HG03354 (cell line): Measurements from ENCODE around the gene FAM20C.

Experiments used
- ATAC-seq: cut with Tn5 transposase; IDR thresholded peaks from one replicate; pipeline ENCODE4 v1.9.1; 2021; ENCODE audit warnings: mild to moderate bottlenecking; ENCODE audit not compliant: unreplicated experiment, poor library complexity, severe bottlenecking

Gene FAM20C

GRCh38 chr7:191981-192649, at the start of gene FAM20C:
TSS of gene FAM20C (plus strand) at chr7:192571. CDS start at chr7:193200, 629 bp downstream.
- ATAC-seq, result no peak

GRCh38 chr7:143145-143751, 49.1 kb upstream of the FAM20C start:
- no peak for ATAC-seq

- peak; percentile 41 for ATAC-seq
Measured at GRCh38 chr7:143811-144453, 48.4 kb upstream of the FAM20C start.

GRCh38 chr7:144454-144826, 47.9 kb upstream of the FAM20C start:
- ATAC-seq, result no peak

GRCh38 chr7:145863-146262, 46.5 kb upstream of the FAM20C start:
- ATAC-seq, result no peak

- no peak for ATAC-seq
Measured at GRCh38 chr7:148543-148931, 43.8 kb upstream of the FAM20C start.

GRCh38 chr7:148932-149790, 43.2 kb upstream of the FAM20C start:
- peak; percentile 98 for ATAC-seq

GRCh38 chr7:149791-150636, 42.4 kb upstream of the FAM20C start:
- peak; percentile 19 for ATAC-seq

GRCh38 chr7:150811-151221, 41.6 kb upstream of the FAM20C start:
- no peak for ATAC-seq

GRCh38 chr7:151346-152050, 40.9 kb upstream of the FAM20C start:
- ATAC-seq, result no peak

GRCh38 chr7:152702-153391, 39.5 kb upstream of the FAM20C start:
- no peak for ATAC-seq

- no peak for ATAC-seq
Measured at GRCh38 chr7:153604-154003, 38.8 kb upstream of the FAM20C start.

GRCh38 chr7:154096-154799, 38.1 kb upstream of the FAM20C start:
- ATAC-seq, result no peak

- no peak for ATAC-seq
Measured at GRCh38 chr7:155469-155900, 36.9 kb upstream of the FAM20C start.

- no peak for ATAC-seq
Measured at GRCh38 chr7:156111-157007, 36.0 kb upstream of the FAM20C start.

- no peak for ATAC-seq
Measured at GRCh38 chr7:157008-157310, 35.4 kb upstream of the FAM20C start.
